Activated CD4-positive, alpha-beta T cell treated with anti-CD3 and anti-CD28 coated beads, Interleukin-2, amount 10 ng/mL, durations not matched to agents 7 days and 5 days (primary cell): Measurements from ENCODE around the gene CEMP1. TPM values are rescaled to one million over a fixed set of nuclear protein-coding genes. Genes with fewer than 3 reads are reported as not detected.
A peak's percentile ranks its signal among the peaks of the same experiment; 100 is the strongest.
"Not testable (repeated sequence)": the region's sequence is repeated elsewhere in the genome, so short reads cannot be mapped to it uniquely, and the experiment has no call there.

Experiments
- CTCF ChIA-PET: fragments of 350-600 bp; sonication (Branson Sonifier 250); formaldehyde crosslinking; loops from one replicate; lab custom pipeline; 2021; ENCODE audit warnings: antibody characterized with exemption; lab: Charles Lee
- POLR2A ChIA-PET: fragments of 350-600 bp; sonication (Branson Sonifier 250); formaldehyde crosslinking; loops from one replicate; lab custom pipeline; 2021; ENCODE audit warnings: antibody characterized with exemption; lab: Charles Lee
- DNase-seq: peaks from one replicate; pipeline ENCODE4 v3.0.0-alpha.2; 2020
- H3K27ac Mint-ChIP-seq: one replicate; pipeline ENCODE4 v1.8.0; 2021; ENCODE audit warnings: mild to moderate bottlenecking, moderate library complexity, mixed read lengths
- H3K27me3 Mint-ChIP-seq: one replicate; pipeline ENCODE4 v1.8.0; 2021; ENCODE audit warnings: mixed read lengths
- H3K36me3 Mint-ChIP-seq: one replicate; pipeline ENCODE4 v1.8.0; 2021; ENCODE audit warnings: low read depth, mixed read lengths
- H3K4me1 Mint-ChIP-seq: one replicate; pipeline ENCODE4 v1.8.0; 2021; ENCODE audit warnings: mixed read lengths
- H3K4me3 Mint-ChIP-seq: one replicate; pipeline ENCODE4 v1.8.0; 2021; ENCODE audit warnings: mild to moderate bottlenecking, moderate library complexity, mixed read lengths
- H3K9me3 Mint-ChIP-seq: one replicate; pipeline ENCODE4 v1.8.0; 2021; ENCODE audit warnings: mixed read lengths
- total RNA-seq, 2 experiments: library from RNA; stranded (reverse); gene quantifications; one replicate each; pipeline ENCODE4 v1.2.3, GENCODE V29; 2021

CEMP1 gene
- total RNA-seq, 2 experiments from 2014 or later = 0.17 TPM; not detected in 1

GRCh38 chr16:2551420-2551889 is 20.2 kb upstream of the CEMP1 start:
- not testable (repeated sequence) for H3K4me1 Mint-ChIP-seq, DNase-seq

DNA sequence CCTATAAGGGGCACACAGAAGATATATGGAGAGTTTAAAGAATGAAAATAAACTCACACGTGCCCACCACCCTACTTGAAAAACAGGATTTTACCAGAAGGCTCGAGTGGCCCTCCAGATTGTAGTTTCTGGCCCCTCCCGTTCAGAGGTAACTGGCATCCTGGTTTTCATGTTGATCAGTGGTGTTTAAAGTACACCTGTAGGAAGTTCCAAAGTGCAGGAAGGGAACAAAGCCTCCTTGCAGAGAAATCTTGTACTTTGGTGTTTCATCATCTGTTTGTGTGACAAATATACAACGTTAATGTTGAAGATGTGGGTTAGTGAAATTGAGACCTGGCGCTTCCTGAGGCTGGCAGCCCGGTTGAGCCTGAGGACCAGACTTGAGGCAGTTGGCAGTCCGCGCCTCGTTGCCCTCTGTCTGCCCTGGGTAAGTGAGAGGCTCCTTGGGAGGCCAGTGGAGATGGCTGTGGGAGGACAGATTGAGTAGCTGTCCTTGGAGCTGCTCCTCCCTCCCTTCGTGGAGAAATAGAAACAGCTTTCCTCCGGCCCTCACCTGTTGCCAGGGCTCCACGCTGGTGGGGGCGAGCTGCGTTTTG is 19.2 kb upstream of the CEMP1 start:
- H3K4me3 Mint-ChIP-seq, H3K4me1 Mint-ChIP-seq, H3K27ac Mint-ChIP-seq, DNase-seq, H3K27me3 Mint-ChIP-seq, POLR2A ChIA-PET, H3K9me3 Mint-ChIP-seq, H3K36me3 Mint-ChIP-seq, CTCF ChIA-PET: not testable (repeated sequence)

More at GRCh38 chr16:2551420-2551889, 20.2 kb upstream of the CEMP1 start:
- H3K4me3 Mint-ChIP-seq, H3K27me3 Mint-ChIP-seq, POLR2A ChIA-PET, H3K27ac Mint-ChIP-seq, H3K9me3 Mint-ChIP-seq, H3K36me3 Mint-ChIP-seq: not testable (repeated sequence)
- CTCF ChIA-PET = interaction anchor here (0.7 kb wide), 1 partner anchor 222 kb away, joined by 3 read pairs; no protein-coding TSS in a partner anchor

GRCh38 chr16:2543771-2544170 is 12.6 kb upstream of the CEMP1 start:
- H3K27ac Mint-ChIP-seq, H3K36me3 Mint-ChIP-seq, POLR2A ChIA-PET, H3K9me3 Mint-ChIP-seq, DNase-seq, H3K4me3 Mint-ChIP-seq, H3K27me3 Mint-ChIP-seq: not testable (repeated sequence)
- CTCF ChIA-PET = interaction anchor here (0.6 kb wide), 1 partner anchor 121 kb away, joined by 3 read pairs; no protein-coding TSS in a partner anchor
- peaks cover 26% of the 10 kb centered on the region for H3K4me1 Mint-ChIP-seq

DNA sequence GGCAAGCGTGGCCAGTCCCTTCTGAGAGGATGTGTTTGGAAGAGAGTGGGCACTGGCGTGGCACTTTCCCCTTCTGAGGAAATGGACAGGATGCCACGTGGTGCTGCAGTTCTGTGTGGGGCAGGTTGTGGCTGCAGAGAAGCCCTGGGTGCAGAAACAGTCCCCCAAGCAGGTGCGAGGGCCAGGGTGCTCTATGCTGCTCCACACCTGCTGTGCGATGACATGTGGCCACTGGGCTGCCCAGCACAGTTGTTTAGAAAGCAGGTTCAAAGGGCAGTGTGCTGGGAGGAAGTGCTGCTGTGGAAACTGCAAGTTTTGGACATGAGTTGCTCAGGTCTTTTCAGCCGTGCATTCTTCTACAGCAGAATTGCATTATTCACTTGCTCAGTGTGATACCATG is 10.2 kb upstream of the CEMP1 start:
- peak overlapping the region; percentile 71 for H3K27ac Mint-ChIP-seq
- peaks cover 35% of the 10 kb centered on the region for H3K4me1 Mint-ChIP-seq
- H3K27me3 Mint-ChIP-seq, POLR2A ChIA-PET, H3K4me3 Mint-ChIP-seq, DNase-seq, CTCF ChIA-PET, H3K9me3 Mint-ChIP-seq, H3K36me3 Mint-ChIP-seq: not testable (repeated sequence)

DNA sequence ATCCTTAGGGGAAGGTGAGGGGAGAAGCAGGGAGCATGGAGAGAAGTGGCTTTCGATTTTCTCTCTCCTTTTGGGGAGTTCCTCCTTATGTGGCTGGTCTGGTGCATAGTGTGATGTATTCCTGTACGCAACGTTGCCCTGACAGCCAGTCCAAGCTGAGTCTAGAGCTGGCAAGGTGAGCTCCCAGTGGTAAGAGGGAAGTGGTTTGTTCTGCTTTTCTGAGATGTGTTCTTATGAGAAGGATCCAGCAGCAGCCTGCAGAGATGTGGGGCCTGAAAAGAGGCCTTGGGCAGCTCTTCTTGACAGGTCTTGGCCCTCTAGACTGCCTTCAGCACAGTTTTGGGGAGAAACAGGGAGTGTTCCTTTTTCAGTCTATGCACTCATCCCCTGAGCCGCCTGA is 9.7 kb upstream of the CEMP1 start:
- Mint-ChIP-seq H3K4me1 (peaks cover 36% of the 10 kb centered on the region), H3K27ac (peak overlapping the region; percentile 71)
- H3K36me3 Mint-ChIP-seq, POLR2A ChIA-PET, H3K4me3 Mint-ChIP-seq, H3K9me3 Mint-ChIP-seq, CTCF ChIA-PET, H3K27me3 Mint-ChIP-seq, DNase-seq: not testable (repeated sequence)

GRCh38 chr16:2539845-2540458 is 8.7 kb upstream of the CEMP1 start:
- Mint-ChIP-seq H3K27ac (peak overlapping the region; percentile 36), H3K4me3 (peak overlapping the region; percentile 74), H3K4me1 (peaks cover 36% of the 10 kb centered on the region)
- H3K36me3 Mint-ChIP-seq, H3K9me3 Mint-ChIP-seq, POLR2A ChIA-PET, H3K27me3 Mint-ChIP-seq, CTCF ChIA-PET: not testable (repeated sequence)
- peak; percentile 37 for DNase-seq

DNA sequence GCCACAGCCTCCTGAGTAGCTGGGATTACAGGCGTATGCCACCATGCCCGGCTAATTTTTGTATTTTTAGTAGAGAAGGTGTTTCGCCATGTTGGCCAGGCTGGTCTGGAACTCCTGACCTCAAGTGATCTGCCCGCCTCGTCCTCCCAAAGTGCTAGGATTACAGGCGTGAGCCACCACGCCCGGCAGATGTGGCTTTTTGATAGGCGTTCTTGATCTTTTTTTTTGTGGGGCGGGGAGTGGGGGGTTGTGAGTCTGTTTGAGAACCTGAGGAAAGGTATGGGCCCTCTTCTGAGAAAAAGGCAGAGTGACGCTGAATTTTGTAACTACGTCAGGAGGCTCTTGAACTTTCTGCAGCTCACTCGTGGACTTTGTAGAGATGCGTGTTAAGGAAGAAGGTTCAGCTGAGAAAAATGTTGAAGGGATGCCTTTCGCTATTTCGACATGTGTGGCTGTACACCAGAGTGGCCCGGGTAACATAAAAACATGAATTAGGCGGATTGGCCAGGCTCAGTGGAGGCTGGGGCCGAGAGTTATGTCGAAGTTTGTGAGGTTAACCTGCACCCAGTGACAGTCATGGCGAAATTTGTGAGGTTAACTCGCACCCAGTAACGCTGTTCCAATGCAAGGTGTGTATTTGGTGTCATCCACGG is 8.1 kb upstream of the CEMP1 start:
- H3K27me3 Mint-ChIP-seq, H3K36me3 Mint-ChIP-seq, POLR2A ChIA-PET, DNase-seq, H3K9me3 Mint-ChIP-seq: not testable (repeated sequence)
- H3K27ac Mint-ChIP-seq = peak overlapping the region; percentile 36
- CTCF ChIA-PET = interaction anchor here (0.6 to 0.7 kb wide), 2 partner anchors 233 to 314 kb away, joined by 3 to 4 read pairs; no protein-coding TSS in a partner anchor
- peak overlapping the region; percentile 74 for H3K4me3 Mint-ChIP-seq
- H3K4me1 Mint-ChIP-seq = peaks cover 36% of the 10 kb centered on the region

DNA sequence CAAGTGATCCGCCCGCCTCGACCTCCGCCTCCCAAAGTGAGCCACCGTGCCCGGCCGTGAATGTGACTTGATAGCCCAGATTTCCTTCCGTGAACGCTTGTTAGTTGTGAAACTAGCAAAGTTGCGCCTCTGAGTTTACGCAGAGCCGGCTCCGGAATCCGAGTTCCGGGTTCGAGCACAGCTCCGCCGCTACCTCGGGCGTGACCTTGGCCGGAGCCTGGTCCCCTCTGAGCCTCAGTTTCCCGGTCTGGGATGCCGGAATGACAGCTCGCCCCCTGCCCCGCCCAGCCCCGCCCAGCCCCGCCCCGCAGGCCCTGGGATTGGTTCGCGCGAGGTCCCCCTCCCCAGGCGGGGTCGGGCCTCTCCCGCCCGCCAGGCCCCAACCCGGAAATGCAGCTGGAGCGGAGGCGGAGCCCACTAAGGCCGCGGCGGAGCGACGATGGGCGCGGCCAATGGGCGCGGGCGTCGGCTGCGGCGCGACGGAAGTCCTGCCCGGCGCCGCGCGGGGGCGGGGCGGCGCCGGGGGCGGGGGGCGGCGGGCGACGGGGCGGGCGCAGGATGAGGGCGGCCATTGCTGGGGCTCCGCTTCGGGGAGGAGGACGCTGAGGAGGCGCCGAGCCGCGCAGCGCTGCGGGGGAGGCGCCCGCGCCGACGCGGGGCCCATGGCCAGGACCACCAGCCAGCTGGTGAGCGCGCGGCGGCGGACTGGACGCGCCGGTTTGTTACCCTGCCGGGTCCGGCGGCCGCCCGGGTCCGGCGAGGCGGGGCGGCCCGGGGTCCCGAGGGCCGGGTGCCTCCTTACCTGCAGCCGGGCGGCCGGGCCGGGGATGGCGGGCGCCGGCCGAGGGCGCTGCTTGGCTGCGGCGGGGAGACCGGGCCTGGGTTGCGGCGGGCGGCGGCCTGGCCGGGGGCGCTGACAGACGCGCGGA is 6.5 kb upstream of the CEMP1 start, which contains the start of gene PDPK1:
PDPK1 (plus strand) TSS at position 571 of the 929 bp plus-strand sequence; CDS start at position 663, 92 bp downstream.
- H3K9me3 Mint-ChIP-seq = no peaks in the 10 kb centered on the region
- peak within 1 kb of the TSS; percentile 95 for H3K27ac Mint-ChIP-seq
- H3K27me3 Mint-ChIP-seq = no peaks in the 10 kb centered on the region
- ChIA-PET CTCF (no interaction called here), POLR2A (interaction anchor here (0.8 kb wide), 1 partner anchor 1896 kb away, joined by 3 read pairs; no protein-coding TSS in a partner anchor)
- peak; percentile 93 for DNase-seq
- peaks cover 46% of the 10 kb centered on the region for H3K4me1 Mint-ChIP-seq
- H3K4me3 Mint-ChIP-seq = peak within 1 kb of the TSS; percentile 83
- H3K36me3 Mint-ChIP-seq = peaks cover 5% of the 10 kb centered on the region

GRCh38 chr16:2535625-2536013 is 4.4 kb upstream of the CEMP1 start:
- peaks cover 2% of the 10 kb centered on the region for H3K36me3 Mint-ChIP-seq
- H3K9me3 Mint-ChIP-seq = no peaks in the 10 kb centered on the region
- no peak overlapping the region for H3K4me3 Mint-ChIP-seq
- no peaks in the 10 kb centered on the region for H3K27me3 Mint-ChIP-seq
- CTCF ChIA-PET = interaction anchor here (0.6 kb wide), 1 partner anchor 15 kb away, joined by 3 read pairs; no protein-coding TSS in a partner anchor
- DNase-seq = no peak
- peak overlapping the region; percentile 68 for H3K27ac Mint-ChIP-seq
- POLR2A ChIA-PET = no interaction called here
- peaks cover 48% of the 10 kb centered on the region for H3K4me1 Mint-ChIP-seq

- POLR2A ChIA-PET = not testable (repeated sequence)
These were observed 3.1 kb upstream of the CEMP1 start for GRCh38 chr16:2534335-2534734.

DNA sequence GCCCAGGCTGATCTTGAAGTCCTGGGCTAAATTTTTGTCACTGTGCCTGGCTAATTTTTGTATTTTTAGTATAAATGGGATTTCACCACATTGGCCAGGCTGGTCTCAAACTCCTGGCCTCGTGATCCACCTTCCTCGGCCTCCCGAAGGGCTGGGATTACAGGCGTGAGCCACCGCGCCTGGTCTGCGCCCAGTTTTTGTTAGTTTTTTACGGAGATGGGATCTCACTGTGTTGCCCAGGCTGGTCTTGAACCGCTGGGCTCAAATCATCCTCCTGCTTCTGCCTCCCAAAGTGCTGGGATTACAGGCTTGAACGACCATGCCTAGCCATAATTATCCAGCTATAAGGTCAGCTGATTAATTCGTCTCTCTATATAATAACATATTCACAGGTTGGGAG is 2.7 kb upstream of the CEMP1 start:
- no peaks in the 10 kb centered on the region for H3K27me3 Mint-ChIP-seq
- H3K4me1 Mint-ChIP-seq = peaks cover 34% of the 10 kb centered on the region
- peak overlapping the region; percentile 99 for H3K27ac Mint-ChIP-seq
- ChIA-PET POLR2A (no interaction called here), CTCF (interaction anchor here (1.1 kb wide), 1 partner anchor 59 kb away, joined by 4 read pairs; no protein-coding TSS in a partner anchor)
- no peaks in the 10 kb centered on the region for H3K9me3 Mint-ChIP-seq
- peak overlapping the region; percentile 48 for H3K4me3 Mint-ChIP-seq
- DNase-seq = no peak
- H3K36me3 Mint-ChIP-seq = peaks cover 2% of the 10 kb centered on the region

More at GRCh38 chr16:2534335-2534734, 3.1 kb upstream of the CEMP1 start:
- Mint-ChIP-seq H3K27ac (peak overlapping the region; percentile 99), H3K4me1 (peaks cover 37% of the 10 kb centered on the region)
- not testable (repeated sequence) for H3K27me3 Mint-ChIP-seq, H3K9me3 Mint-ChIP-seq, H3K4me3 Mint-ChIP-seq, DNase-seq, H3K36me3 Mint-ChIP-seq
- CTCF ChIA-PET = interaction anchor here (0.7 kb wide), 1 partner anchor 1925 kb away, joined by 6 read pairs; no protein-coding TSS in a partner anchor
